GM23248 (cell line): ENCODE data around the gene DGKE. TPM values are rescaled to one million over a fixed set of nuclear protein-coding genes. Genes with fewer than 3 reads are reported as not detected.

Experiments used
- DNase-seq: peaks from one replicate; pipeline ENCODE4 v3.0.0-alpha.2; 2015
- H2AFZ ChIP-seq: fragments of 200-600 bp; sonication (generic); 2 replicates; pipeline ENCODE4 v1.6.1; 2016; ENCODE audit warnings: antibody characterized with exemption
- H3F3A ChIP-seq: fragments of 200-600 bp; sonication (generic); 2 replicates; pipeline ENCODE4 v1.6.1; 2016; ENCODE audit warnings: mild to moderate bottlenecking, antibody characterized with exemption, mixed run types; ENCODE audit not compliant: insufficient read depth
- H3K27ac ChIP-seq: fragments of 200-600 bp; sonication (generic); 2 replicates; pipeline ENCODE4 v1.5.1; 2016; ENCODE audit warnings: mild to moderate bottlenecking
- H3K27me3 ChIP-seq: fragments of 200-600 bp; sonication (generic); replicated peaks from 2 replicates; pipeline ENCODE4 v1.6.1; 2016; ENCODE audit warnings: mild to moderate bottlenecking; ENCODE audit not compliant: insufficient read depth
- H3K36me3 ChIP-seq: fragments of 200-600 bp; sonication (generic); 2 replicates; pipeline ENCODE4 v1.6.1; 2016; ENCODE audit warnings: low read depth, mild to moderate bottlenecking
- H3K4me1 ChIP-seq: fragments of 200-600 bp; sonication (generic); 2 replicates; pipeline ENCODE4 v1.6.1; 2016; ENCODE audit warnings: mild to moderate bottlenecking; ENCODE audit not compliant: insufficient read depth
- H3K4me2 ChIP-seq: fragments of 200-600 bp; sonication (generic); one replicate; pipeline ENCODE4 v1.6.1; 2016; ENCODE audit warnings: mild to moderate bottlenecking; ENCODE audit not compliant: unreplicated experiment
- H3K4me3 ChIP-seq: fragments of 200-600 bp; sonication (generic); 2 replicates; pipeline ENCODE4 v1.5.1; 2016; ENCODE audit warnings: mild to moderate bottlenecking
- H3K79me2 ChIP-seq: fragments of 200-600 bp; sonication (generic); 2 replicates; pipeline ENCODE4 v1.6.1; 2016; ENCODE audit warnings: mild to moderate bottlenecking; ENCODE audit not compliant: insufficient read depth
- H3K9ac ChIP-seq: fragments of 200-600 bp; sonication (generic); 2 replicates; pipeline ENCODE4 v1.6.1; 2016; ENCODE audit warnings: mild to moderate bottlenecking
- H3K9me2 ChIP-seq: fragments of 200-600 bp; sonication (generic); 2 replicates; pipeline ENCODE4 v1.6.1; 2016; ENCODE audit warnings: mixed run types, mild to moderate bottlenecking, moderate library complexity; ENCODE audit not compliant: insufficient read depth
- H3K9me3 ChIP-seq: fragments of 200-600 bp; sonication (generic); one replicate; pipeline ENCODE4 v1.6.1; 2017; ENCODE audit warnings: low read depth
- H4K20me1 ChIP-seq: fragments of 200-600 bp; sonication (generic); 2 replicates; pipeline ENCODE4 v1.6.0; 2016; ENCODE audit not compliant: insufficient read depth
- EZH2 ChIP-seq: fragments of 200-600 bp; sonication (generic); IDR thresholded peaks from 2 replicates; pipeline ENCODE4 v1.6.1; 2018; ENCODE audit warnings: antibody characterized with exemption, mild to moderate bottlenecking; ENCODE audit not compliant: insufficient read depth, poor library complexity, severe bottlenecking
- EZH2phosphoT487 ChIP-seq: fragments of 200-600 bp; sonication (generic); IDR thresholded peaks from 2 replicates; pipeline ENCODE4 v1.6.1; 2018; ENCODE audit warnings: antibody characterized with exemption, moderate library complexity, mild to moderate bottlenecking, low read depth; ENCODE audit not compliant: insufficient read depth
- WGBS, 2 experiments: methylation state at CpG; one replicate each; pipeline ENCODE4 v1.1.6; 2015 to 2017; ENCODE audit warnings: low lambda C conversion rate in 2 of 2, low coverage in 1 of 2; ENCODE audit errors: missing lambda C conversion rate in 2 of 2; 5-methylcytosine and 5-hydroxymethylcytosine counted together
- in situ Hi-C: fragments of 300-500 bp; cut with MboI; formaldehyde crosslinking; loops from 2 replicates; pipeline ENCODE4 v1.15.0; 2020
- polyA plus RNA-seq: library from polyadenylated mRNA; unstranded; fragments of >200 nt; fragmentation: Nextera tagmentation; extraction: Ambion mirVana; gene quantifications from 2 replicates; pipeline ENCODE4 v1.2.1, GENCODE V29; 2016
- total RNA-seq: library from RNA; depleted of rRNA; stranded (reverse); fragments of >200 nt; shearing (Covaris generic); gene quantifications from 2 replicates; pipeline ENCODE4 v1.2.3, GENCODE V29; 2014

Gene DGKE
- total and polyA plus RNA-seq, 2 experiments from 2014 or later, result 1.9 to 2.8 TPM

- H3K36me3 ChIP-seq, result 0 out of 2 replicates have a peak, but pooled peaks cover 7% of the 10 kb centered on the region
- 53 to 54% methylated on average over 1 of the region's 1 CpG for WGBS, 2 experiments
Measured at GRCh38 chr17:56883616-56884015, 49.7 kb downstream of the DGKE start.

GRCh38 chr17:56884483-56885311 is 50.7 kb downstream of the DGKE start:
- H3K4me3 ChIP-seq, result no peak overlapping the region
- no peaks in the 10 kb centered on the region for H3K79me2 ChIP-seq
- no peaks in the 10 kb centered on the region for H3K27me3 ChIP-seq
- H2AFZ ChIP-seq, result no peak overlapping the region
- peaks cover 18% of the 10 kb centered on the region; the same call in 1 of the 2 replicates for H3K36me3 ChIP-seq
- H3K9me3 ChIP-seq, result no peaks in the 10 kb centered on the region
- TF ChIP-seq EZH2phosphoT487, result no peak
- no peak for TF ChIP-seq EZH2
- H3K4me2 ChIP-seq, result no peak overlapping the region
- H3K9ac ChIP-seq, result no peak overlapping the region
- DNase-seq, result no peak
- H3K9me2 ChIP-seq, result no peaks in the 10 kb centered on the region
- 80 to 82% methylated on average over 6 of the region's 6 CpGs for WGBS, 2 experiments
- H3F3A ChIP-seq, result no peaks in the 10 kb centered on the region
- H4K20me1 ChIP-seq, result no peaks in the 10 kb centered on the region
- H3K4me1 ChIP-seq, result no peaks in the 10 kb centered on the region
- H3K27ac ChIP-seq, result no peak overlapping the region
- in situ Hi-C loops, result no loop called here

More at GRCh38 chr17:56883616-56884015, 49.7 kb downstream of the DGKE start:
- H3K79me2 ChIP-seq, result no peaks in the 10 kb centered on the region
- H3K4me1 ChIP-seq, result no peaks in the 10 kb centered on the region
- no peaks in the 10 kb centered on the region for H3F3A ChIP-seq
- no peak overlapping the region for H3K4me3 ChIP-seq
- no peak overlapping the region for H3K9ac ChIP-seq
- no peaks in the 10 kb centered on the region for H4K20me1 ChIP-seq
- H3K27ac ChIP-seq, result no peak overlapping the region
- TF ChIP-seq EZH2 (no peak), EZH2phosphoT487 (no peak)
- H3K9me3 ChIP-seq, result no peaks in the 10 kb centered on the region
- no peak for DNase-seq
- H3K27me3 ChIP-seq, result no peaks in the 10 kb centered on the region
- H2AFZ ChIP-seq, result no peak overlapping the region
- no peak overlapping the region for H3K4me2 ChIP-seq
- in situ Hi-C loops, result no loop called here
- no peaks in the 10 kb centered on the region for H3K9me2 ChIP-seq

DNA sequence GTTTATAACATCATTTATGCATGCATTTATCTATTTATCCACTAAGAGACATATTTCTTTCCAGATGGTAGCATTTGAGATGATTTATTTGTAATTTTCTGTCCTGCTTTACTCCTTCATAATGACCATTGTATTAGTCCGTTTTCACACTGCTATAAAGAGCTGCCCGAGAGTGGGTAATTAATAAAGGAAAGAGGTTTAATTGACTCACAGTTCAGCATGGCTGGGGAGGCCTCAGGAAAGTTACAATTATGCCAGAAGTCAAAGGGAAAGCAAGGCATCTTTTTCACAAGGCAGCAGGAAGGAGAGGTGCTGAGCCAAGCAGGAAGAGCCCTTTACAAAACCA is 51.3 kb downstream of the DGKE start:
- H3K27ac ChIP-seq, result no peak overlapping the region
- H3K4me3 ChIP-seq, result no peak overlapping the region
- H3K36me3 ChIP-seq, result peaks cover 23% of the 10 kb centered on the region; the same call in 1 of the 2 replicates
- no peak overlapping the region for H3K4me2 ChIP-seq
- no peak overlapping the region for H3K9ac ChIP-seq
- TF ChIP-seq EZH2phosphoT487, result no peak
- no peak for TF ChIP-seq EZH2
- H3K79me2 ChIP-seq, result no peaks in the 10 kb centered on the region
- no peak overlapping the region for H2AFZ ChIP-seq
- no peak for DNase-seq
- no peaks in the 10 kb centered on the region for H3F3A ChIP-seq
- in situ Hi-C loops, result no loop called here
- H3K27me3 ChIP-seq, result no peaks in the 10 kb centered on the region
- H4K20me1 ChIP-seq, result no peaks in the 10 kb centered on the region
- H3K4me1 ChIP-seq, result no peaks in the 10 kb centered on the region
- 95% methylated on average over 2 of the region's 2 CpGs for WGBS, 2 experiments
- H3K9me2 ChIP-seq, result no peaks in the 10 kb centered on the region
- H3K9me3 ChIP-seq, result no peaks in the 10 kb centered on the region

DNA sequence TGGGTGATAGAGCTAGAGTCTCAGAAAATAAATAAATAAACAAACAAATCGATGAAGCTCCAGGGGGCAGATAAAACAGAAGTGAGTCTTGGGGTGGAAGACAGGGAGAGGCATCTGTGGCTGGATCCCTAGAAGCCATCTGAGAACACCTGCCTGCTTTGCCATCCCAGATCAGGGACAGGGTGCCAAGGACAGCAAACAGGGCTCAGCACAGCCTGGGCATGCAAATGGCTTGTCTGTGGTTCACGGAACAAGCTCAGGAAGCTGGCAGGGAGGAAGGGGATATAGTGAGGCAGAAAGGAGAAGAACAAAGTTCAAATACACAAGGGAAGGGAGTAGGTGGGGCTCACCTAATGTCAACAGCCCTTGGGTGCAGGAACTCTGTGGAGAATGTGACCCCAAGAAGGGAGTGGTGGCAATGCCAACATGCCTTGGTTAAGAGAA is 52.4 kb downstream of the DGKE start:
- peaks cover 23% of the 10 kb centered on the region; the same call in 1 of the 2 replicates for H3K36me3 ChIP-seq
- no peak overlapping the region for H3K27ac ChIP-seq
- no peak overlapping the region for H3K4me3 ChIP-seq
- in situ Hi-C loops, result no loop called here
- DNase-seq, result no peak
- TF ChIP-seq EZH2, result no peak
- no peak for TF ChIP-seq EZH2phosphoT487
- H3K27me3 ChIP-seq, result no peaks in the 10 kb centered on the region
- H3F3A ChIP-seq, result no peaks in the 10 kb centered on the region
- no peak overlapping the region for H3K9ac ChIP-seq
- no peak overlapping the region for H2AFZ ChIP-seq
- no peaks in the 10 kb centered on the region for H3K9me3 ChIP-seq
- H3K9me2 ChIP-seq, result no peaks in the 10 kb centered on the region
- 52 to 72% methylated on average over 2 of the region's 2 CpGs for WGBS, 2 experiments
- no peaks in the 10 kb centered on the region for H3K4me1 ChIP-seq
- no peaks in the 10 kb centered on the region for H4K20me1 ChIP-seq
- H3K79me2 ChIP-seq, result no peaks in the 10 kb centered on the region
- H3K4me2 ChIP-seq, result no peak overlapping the region
